Measurements from ENCODE around the gene TOP1. TPM values are rescaled to one million over a fixed set of nuclear protein-coding genes. Genes with fewer than 3 reads are reported as not detected.

Gene TOP1
- total RNA-seq, 4 donors from 2014 or later = 20.2 to 28.5 (median 23.0) TPM

DNA sequence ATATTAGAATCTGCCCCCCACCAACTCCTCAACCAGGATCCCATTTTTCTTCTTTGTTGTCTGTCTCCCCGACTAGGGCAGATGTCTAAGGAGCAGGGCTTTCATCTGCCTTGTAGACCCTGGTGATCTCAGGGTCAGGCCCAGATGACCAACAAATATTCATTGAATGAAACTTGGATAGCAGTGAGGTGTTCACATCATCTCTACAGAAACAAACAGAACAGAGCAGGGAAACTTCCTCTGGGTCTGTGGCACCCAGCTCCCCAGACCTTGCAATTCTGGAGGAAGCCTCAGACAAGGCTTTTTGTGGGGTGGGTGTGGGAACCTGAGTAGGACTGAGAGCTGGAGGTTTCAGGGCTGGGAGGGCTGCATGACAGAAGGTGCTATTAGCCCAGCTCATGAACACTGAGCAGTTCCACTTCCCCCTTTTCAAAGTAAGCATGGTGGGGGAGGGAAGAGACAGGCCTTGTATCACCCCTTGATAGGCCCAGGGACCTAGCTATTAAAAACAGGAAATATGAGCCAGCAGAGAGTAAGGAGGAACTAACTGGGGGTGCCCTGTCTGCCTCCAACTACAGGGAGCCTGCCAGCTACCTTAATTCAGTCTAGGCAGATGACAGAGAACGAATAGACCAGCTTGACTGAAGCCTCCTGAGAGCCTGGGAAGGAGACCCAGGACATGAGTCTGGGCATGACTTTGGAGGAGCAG is 37.3 kb upstream of the TOP1 start:
- WGBS = 78% methylated on average over 2 of the region's 2 CpGs
- H3K36me3 ChIP-seq = no peaks in the 10 kb centered on the region
- peak; percentile 87 for DNase-seq (ENCODE audit: extremely low spot score)
- no peaks in the 10 kb centered on the region for H3K9me3 ChIP-seq
- intact Hi-C loops (cut with DNase I) = loop anchor here (2.0 to 5.0 kb wide), 2 partner anchors 86 to 103 kb away; no protein-coding TSS in a partner anchor
- no peak overlapping the region for H3K27ac ChIP-seq (replicated peaks in 1 of 4)
- peaks cover 4 to 11% (median 7%) of the 10 kb centered on the region in 4 donors for H3K4me1 ChIP-seq
- H3K27me3 ChIP-seq = no peaks in the 10 kb centered on the region
- TF ChIP-seq, protein P1, sequence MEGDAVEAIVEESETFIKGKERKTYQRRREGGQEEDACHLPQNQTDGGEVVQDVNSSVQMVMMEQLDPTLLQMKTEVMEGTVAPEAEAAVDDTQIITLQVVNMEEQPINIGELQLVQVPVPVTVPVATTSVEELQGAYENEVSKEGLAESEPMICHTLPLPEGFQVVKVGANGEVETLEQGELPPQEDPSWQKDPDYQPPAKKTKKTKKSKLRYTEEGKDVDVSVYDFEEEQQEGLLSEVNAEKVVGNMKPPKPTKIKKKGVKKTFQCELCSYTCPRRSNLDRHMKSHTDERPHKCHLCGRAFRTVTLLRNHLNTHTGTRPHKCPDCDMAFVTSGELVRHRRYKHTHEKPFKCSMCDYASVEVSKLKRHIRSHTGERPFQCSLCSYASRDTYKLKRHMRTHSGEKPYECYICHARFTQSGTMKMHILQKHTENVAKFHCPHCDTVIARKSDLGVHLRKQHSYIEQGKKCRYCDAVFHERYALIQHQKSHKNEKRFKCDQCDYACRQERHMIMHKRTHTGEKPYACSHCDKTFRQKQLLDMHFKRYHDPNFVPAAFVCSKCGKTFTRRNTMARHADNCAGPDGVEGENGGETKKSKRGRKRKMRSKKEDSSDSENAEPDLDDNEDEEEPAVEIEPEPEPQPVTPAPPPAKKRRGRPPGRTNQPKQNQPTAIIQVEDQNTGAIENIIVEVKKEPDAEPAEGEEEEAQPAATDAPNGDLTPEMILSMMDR (IDR thresholded peaks at IDR 0.05) = no peak
- H3K4me3 ChIP-seq = no peak overlapping the region

GRCh38 chr20:40992349-40993113 is 36.1 kb upstream of the TOP1 start:
- WGBS = 99% methylated on average over 2 of the region's 2 CpGs
- TF ChIP-seq POLR2AphosphoS5 (IDR thresholded peaks at IDR 0.05) = no peak
- TF ChIP-seq EP300 (IDR thresholded peaks at IDR 0.05) = no peak
- TF ChIP-seq, protein P1 (IDR thresholded peaks at IDR 0.05) = no peak
- no peak for TF ChIP-seq POLR2A (IDR thresholded peaks at IDR 0.05; ENCODE audit: low read depth)

DNA sequence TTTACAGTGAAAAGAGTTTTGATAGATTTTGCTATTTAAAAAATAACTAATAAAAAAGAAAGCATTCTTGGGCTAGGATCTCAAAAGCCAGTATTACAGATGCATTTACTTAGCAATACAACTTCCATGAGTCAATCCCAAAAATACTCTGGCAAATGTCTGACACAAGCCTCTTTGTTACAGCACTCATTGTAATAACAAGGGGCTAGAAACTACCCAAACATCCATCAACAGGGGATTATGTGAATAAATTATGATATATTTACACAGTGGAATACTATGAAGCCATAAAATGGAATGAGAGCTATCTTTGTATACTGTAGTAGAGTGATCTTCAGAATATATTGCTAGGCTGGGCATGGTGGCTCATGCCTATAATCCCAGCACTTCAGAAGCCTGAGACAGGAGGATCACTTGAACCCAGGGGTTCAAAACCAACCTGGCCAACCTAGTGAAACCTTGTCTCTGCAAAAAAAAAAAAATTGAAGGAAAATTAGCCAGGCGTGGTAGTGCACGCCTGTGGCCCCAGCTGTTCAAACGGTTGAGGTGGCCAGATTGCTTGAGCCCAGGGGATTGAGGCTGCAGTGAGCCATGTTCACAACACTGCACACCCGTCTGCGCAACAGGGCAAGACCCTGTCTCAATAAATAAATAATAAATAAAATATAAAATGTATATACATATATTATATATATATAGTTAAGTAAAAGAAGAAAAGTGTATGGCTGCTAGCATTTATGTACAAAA is 34.7 kb upstream of the TOP1 start:
- Histone ChIP-seq H3K4me3 (no peak overlapping the region), H3K4me1 (peaks cover 4 to 11% (median 7%) of the 10 kb centered on the region in 4 donors), H3K27ac (replicated peaks in 1 of 4) (no peak overlapping the region), H3K36me3 (no peaks in the 10 kb centered on the region), H3K9me3 (no peaks in the 10 kb centered on the region), H3K27me3 (no peaks in the 10 kb centered on the region)
- intact Hi-C loops (cut with DNase I) = loop anchor here (5.0 kb wide), 1 partner anchor 83 kb away; no protein-coding TSS in a partner anchor
- 93% methylated on average over 5 of the region's 5 CpGs for WGBS
- DNase-seq (ENCODE audit: extremely low spot score) = peak; percentile 31
- TF ChIP-seq POLR2A (IDR thresholded peaks at IDR 0.05; ENCODE audit: low read depth) = no peak
- TF ChIP-seq EP300 (IDR thresholded peaks at IDR 0.05) = no peak
- TF ChIP-seq, protein P1 (IDR thresholded peaks at IDR 0.05) = no peak
- TF ChIP-seq POLR2AphosphoS5 (IDR thresholded peaks at IDR 0.05) = no peak

More at GRCh38 chr20:40992349-40993113, 36.1 kb upstream of the TOP1 start:
- intact Hi-C loops (cut with DNase I) = loop anchor here (5.0 kb wide), 1 partner anchor 85 kb away; no protein-coding TSS in a partner anchor
- H3K9me3 ChIP-seq = no peaks in the 10 kb centered on the region
- DNase-seq (ENCODE audit: extremely low spot score) = no peak
- H3K27ac ChIP-seq (replicated peaks in 1 of 4) = no peak overlapping the region
- no peaks in the 10 kb centered on the region for H3K27me3 ChIP-seq
- H3K4me3 ChIP-seq = no peak overlapping the region
- no peaks in the 10 kb centered on the region for H3K36me3 ChIP-seq
- peaks cover 4 to 11% (median 7%) of the 10 kb centered on the region in 4 donors for H3K4me1 ChIP-seq

- Histone ChIP-seq H3K27ac (replicated peaks in 1 of 4) (no peak overlapping the region), H3K27me3 (no peaks in the 10 kb centered on the region), H3K36me3 (no peaks in the 10 kb centered on the region), H3K4me3 (no peak overlapping the region), H3K4me1 (peaks cover 0 to under 1% (median 0%) of the 10 kb centered on the region in 4 donors), H3K9me3 (no peaks in the 10 kb centered on the region)
- WGBS = 75% methylated on average over 1 of the region's 1 CpG
- intact Hi-C loops (cut with DNase I) = no loop called here
- no peak for DNase-seq (ENCODE audit: extremely low spot score)
- TF ChIP-seq POLR2AphosphoS5 (IDR thresholded peaks at IDR 0.05) (no peak), EP300 (IDR thresholded peaks at IDR 0.05) (no peak), POLR2A (IDR thresholded peaks at IDR 0.05; ENCODE audit: low read depth) (no peak)
- TF ChIP-seq, protein P1 (IDR thresholded peaks at IDR 0.05) = no peak
Measured at GRCh38 chr20:40996326-40996725, 32.3 kb upstream of the TOP1 start.
